NCI-H524 treated with DMSO at 0.1 percent for 48 hours (cell line): ENCODE measurements around the gene DDAH1.
"Not testable (repeated sequence)": the region's sequence is repeated elsewhere in the genome, so short reads cannot be mapped to it uniquely, and the experiment has no call there.

Experiments used
- DNase-seq: peaks from one replicate; lab custom pipeline; 2025; lab: John Stamatoyannopoulos, UW

DDAH1 gene

DNA sequence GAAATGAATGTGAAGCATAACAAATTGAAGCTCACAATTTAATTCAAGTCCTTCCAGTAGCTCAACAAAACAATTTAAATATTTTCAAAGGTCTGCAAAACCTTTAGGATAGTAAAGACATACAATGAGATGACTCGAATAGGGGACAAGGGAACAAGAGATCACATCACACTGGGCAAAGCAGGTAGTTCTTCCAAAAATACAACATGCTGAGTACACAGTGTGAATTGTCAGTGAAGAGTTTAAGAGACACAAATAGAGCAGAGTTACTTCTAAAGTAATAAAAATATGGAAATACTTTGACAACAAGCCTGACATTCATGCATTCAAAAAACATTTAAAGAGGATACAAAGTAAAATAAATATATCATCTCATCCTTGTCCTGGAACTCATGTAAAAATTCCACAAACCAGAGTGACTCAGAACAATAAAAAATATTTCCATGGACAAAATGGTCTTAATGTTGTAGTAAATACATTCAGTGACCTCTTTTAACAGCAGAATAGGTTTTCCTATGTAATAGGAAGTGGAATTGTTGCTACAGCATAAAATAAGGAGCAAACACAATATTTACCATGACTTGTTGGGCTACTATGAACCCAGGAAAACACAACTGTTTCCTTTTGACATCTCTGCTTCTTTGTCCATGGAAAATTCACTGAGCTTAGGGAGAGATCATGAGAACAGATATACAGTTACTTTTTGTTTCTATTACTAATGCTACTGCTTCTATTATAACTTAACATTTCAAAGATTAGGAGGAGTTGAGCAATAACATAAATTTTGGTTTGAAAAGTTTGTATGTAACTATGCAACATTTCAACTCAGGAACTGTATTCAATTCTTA, 104.9 kb downstream of the DDAH1 start:
- no peak for DNase-seq

DNA sequence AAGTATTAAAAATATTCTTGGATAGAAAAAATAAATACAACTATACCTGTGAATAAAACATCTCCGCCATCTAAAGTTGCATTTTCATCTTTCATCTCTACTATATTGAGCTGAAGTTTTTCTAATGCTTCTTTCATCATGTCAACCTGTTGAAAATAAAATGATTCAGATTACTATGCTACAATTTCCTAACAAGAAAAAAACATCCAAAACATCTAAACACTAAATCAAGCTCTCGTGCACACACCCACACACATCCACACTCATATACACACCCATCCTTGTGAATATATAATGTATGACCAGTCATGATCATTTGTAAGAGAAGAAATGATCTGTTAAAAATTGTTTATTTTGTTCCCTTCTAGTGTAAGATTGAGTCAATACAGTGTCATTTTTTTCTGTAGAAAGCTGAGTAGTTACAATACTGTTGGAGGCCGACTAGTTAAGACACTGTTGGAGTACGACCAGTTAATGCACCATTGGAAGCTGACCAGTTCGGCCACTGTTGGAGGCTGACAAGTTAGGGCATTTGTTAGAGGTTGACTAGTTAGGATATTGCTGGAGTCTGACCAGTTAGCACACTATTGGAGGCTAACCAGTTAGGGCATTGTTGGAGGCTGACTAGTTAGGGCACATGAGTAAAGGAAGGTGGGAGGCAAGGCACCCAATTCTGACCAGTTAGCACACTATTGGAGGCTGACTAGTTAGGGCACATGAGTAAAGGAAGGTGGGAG, 106.1 kb downstream of the DDAH1 start:
- DNase-seq, result no peak

DNA sequence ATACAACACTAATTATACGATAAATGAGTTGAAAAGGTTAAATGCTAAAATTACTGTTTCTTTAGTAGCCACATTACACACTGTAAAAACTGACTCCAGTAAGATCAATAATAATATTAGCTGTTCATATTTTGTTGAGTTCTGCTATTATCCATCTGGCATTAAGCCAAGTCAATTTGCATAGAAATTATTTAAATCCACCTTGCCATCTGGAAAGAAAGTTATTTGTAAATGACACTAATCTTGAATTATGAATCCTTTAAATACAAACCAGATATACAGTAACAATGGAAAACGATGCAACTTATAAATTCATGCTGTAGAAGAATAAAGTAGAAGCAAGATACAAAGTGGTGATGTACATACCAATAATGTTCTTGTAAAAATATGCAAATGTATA, 107.1 kb downstream of the DDAH1 start:
- peak; percentile 31 for DNase-seq

DNA sequence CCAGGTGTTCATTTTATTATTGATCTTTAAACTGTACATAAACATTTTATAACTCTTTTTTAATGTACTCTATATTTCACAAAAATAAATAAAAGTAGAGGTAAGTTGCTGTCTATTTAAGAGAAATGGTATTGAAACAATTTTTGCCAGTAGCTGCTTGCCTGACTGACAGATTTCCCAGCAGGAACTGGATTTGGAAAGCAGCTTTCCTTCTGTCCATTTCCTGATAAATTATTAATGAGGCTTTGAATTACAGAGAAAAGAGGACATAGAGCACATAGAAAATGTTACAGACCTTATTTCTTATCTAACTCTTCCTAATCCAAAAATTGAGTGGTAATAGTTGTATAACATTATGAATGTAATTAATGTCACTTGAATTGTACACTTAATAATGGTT, 108.8 kb downstream of the DDAH1 start:
- DNase-seq, result no peak

DNA sequence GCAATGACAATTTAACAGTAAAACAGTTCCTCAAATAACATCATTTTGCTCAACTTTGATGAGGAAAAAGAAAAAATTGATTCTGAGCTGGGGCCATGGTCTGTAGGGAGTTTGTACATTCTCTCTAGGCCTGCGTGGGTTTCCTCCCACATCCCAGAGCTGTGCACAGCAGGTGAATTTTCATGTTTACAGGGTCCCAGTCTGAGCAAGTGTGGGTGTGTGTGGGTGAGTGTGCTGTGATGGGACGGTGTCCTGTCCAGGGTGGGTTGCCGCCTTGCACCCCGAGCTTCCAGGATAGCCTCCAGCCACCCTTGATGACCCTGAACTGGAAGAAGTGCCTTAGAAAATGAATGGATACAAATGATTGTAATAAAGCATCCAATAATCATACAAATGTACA, 112.9 kb downstream of the DDAH1 start:
- no peak for DNase-seq

DNA sequence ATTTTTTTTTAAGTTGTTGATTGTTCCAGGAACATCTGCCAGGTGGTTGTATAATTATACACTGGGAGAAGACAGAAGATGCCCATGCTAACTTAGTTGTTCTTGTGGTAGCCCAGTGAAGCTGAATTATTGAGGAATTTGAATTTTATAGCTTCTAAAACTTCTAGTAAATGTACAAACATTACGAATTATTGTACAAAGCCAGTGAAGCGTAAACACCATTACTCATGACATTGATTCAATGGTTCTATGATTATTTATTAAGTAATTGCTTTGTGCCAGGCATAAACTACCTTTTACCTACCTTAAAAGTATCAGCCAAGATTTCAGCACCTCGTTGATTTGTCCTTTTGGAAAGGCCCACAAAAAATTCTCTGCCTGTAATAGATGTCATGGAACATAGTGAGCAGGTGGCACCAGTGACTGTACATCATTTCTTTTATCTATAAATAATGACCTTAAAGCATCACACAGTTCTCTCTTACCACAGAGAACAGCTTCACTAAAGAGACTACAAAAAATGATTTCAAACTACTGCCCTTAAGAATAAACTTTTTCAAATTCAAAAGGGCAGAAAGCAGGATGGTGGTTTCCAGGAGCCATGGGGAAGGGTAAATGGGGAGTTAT, 113.6 kb downstream of the DDAH1 start:
- DNase-seq, result no peak

DNA sequence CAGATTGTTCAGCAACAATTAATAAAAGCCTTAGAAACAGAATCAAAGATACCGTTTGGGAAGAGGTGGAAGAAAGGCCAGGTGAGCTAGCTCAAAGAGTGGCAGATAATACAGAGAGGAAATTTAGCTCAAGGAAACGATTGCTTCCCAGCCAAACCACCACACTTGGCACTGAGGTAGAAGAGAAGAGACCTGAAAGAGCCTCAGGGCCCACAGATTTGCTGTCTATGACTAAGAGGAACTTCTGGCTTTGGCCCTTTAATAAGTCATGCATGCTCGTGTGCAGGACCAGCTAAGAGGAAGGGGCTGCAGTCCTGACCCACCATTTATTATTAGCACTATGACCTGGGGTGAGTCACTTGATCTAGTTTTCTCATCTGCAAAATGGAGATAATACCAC, 115.7 kb downstream of the DDAH1 start:
- DNase-seq, result no peak

DNA sequence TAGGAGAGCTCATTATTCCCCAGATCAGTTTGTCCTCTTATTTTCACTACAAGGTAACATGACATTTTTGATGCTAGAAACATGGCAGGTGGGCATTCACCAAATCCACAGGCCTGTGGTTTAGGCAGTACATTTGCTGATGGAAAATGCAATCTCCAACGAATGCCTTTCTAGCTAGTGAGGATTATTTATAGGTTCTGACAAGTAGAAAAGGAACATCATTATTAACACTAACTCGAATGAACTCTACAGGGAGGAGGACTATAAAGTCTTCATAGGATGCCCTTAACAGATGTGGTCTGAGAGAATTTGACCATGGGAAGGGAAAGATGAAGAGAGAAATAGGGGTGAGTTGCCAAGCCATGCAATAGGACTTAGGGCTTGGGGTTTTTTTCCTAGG, 117.1 kb downstream of the DDAH1 start:
- no peak for DNase-seq

DNA sequence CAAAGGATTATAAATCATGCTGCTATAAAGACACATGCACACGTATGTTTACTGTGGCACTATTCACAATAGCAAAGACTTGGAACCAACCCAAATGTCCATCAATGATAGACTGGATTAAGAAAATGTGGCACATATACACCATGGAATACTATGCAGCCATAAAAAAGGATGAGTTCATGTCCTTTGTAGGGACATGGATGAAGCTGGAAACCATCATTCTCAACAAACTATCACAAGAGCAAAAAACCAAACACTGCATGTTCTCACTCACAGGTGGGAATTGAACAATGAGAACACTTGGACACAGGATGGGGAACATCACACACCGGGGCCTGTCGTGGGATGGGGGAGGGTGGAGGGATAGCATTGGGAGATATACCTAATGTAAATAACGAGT, 117.7 kb downstream of the DDAH1 start:
- not testable (repeated sequence) for DNase-seq

DNA sequence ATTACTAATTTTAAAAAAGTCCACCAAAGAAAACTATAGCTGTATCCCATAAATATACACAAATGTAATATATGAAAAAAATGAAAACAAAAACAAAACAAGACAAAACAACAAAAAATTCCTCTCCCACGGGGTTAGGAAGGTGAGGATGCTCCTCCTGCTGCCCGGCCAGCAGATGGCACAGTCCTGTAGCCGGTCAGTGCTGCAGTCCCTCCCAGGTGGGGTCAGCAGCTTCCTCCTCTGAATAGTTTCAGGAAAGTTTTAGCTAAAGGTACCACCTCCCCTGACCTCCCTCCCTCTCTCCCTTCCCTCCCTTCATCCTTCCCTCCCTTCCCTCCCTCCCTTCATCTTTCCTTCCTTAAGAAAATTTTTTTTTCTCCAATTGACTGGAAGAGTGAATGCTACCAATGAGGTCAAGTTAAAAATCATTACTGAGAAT, 120.7 kb downstream of the DDAH1 start:
- DNase-seq, result no peak

DNA sequence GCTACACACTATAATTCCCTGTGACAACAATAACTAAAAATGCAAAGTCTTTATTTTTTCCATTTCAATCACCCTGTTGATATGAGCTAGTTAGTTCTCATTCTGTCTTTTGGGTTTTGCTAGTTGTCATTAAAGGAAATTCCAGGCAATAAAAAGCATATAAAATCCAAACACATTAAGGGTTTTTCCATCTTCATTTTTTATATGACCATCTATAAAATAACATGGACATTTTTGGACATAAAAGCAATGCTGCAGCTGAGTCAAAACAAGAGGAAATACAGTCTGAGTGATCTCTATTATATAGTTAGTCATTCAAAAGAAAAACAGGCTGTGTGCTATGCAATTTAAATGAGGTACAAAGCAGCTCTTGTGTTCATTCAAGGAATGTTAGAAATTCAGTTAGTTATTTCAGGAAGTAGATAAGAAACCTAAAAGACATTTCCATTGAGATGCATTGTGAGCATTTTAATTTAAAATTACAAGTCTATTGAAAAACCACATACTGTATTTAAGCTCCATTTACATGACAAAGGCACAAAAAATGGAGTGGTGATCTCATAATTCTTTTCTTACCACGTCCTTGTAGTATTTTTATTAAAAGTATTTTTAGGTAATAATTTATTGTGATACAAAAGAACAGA, 121.2 kb downstream of the DDAH1 start:
- DNase-seq, result no peak

DNA sequence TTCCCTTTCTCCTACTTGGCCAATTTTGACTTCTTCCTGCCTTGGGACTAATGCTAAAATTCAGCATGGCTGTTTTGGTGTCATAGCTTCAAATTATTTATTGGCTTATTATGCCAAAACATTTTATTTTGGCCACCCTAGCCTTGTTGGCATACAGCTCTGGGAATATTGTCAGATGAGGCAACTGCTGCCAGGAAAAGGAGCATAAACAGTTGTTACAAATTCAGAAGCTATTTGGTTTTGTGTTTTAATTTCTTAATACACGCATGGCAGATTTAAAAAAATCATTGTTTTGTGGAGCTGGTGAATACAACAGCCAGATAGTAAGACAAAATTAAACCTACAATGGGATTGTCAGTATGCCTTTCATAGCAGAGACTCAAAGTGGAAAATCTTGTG, 121.7 kb downstream of the DDAH1 start:
- DNase-seq, result no peak

DNA sequence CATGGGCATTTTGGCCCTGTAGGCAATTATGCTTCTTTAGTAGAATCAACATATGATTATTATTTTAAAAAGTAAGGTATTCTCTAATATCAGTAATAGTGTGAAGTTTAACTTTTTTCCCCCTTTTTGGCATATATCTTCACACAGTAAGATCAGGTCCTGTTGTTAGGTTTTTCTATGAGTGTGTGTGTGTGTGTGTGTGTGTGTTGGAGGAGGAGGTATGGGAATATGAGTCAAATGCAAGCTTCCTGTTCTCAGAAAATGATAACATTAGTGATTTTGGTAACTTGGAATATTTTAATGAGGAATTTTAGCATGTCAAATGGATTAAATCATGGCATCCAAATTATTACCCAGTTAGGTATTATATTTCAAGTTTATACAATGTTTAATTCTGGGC, 122.8 kb downstream of the DDAH1 start:
- no peak for DNase-seq

DNA sequence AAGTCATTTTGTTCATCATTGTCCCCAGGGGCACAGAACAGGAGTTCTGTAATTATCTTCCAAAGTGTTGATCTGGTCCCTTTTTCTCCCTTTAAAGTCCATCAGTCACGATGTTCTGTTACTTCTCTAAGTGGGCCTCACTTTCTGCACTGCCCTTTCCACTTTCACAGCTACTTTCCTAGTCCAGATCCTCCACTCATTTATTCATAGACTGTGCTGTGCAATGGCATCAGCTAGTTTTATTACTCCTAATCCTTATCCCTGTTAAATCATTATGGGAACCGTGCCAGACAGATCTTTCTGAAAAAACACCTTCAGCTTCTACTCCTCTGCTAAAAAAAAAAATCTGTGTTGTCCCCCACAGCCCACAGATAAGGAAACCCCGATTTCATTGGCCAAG, 124.5 kb downstream of the DDAH1 start:
- DNase-seq, result no peak

DNA sequence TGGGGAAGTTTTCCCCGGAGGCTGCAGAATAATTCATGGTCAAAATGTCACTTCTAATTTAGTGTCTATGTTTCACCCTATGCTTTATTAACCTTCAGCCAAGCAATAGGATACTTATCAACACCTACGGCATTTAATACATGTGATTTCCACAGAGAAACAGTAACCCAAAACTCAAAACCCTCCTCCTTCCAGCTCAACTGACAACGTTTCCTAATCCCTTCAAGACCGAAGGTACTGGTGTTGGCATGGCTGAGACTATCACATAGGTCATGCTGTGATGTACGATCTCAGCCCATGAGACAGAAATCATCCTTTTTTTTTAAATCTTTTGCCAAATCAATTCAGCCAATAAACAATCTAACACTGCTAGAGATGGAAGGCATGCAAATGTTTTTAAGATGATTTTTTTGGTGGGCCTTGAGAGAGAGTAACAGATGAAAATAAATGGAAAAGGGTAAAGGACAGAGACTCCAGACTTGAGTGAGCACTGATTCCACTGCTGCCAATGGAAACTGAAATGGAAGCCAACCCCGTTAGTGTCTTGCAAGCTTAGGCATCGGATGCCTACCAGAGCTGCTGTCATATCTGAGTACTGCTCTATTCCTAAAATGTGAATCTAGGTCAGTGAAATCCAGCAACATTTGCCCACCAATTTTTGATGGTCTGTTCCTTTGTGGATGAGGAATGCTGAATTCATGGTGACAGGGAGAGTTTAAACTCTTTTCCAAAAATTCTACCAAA, 125.1 kb downstream of the DDAH1 start:
- DNase-seq, result no peak

DNA sequence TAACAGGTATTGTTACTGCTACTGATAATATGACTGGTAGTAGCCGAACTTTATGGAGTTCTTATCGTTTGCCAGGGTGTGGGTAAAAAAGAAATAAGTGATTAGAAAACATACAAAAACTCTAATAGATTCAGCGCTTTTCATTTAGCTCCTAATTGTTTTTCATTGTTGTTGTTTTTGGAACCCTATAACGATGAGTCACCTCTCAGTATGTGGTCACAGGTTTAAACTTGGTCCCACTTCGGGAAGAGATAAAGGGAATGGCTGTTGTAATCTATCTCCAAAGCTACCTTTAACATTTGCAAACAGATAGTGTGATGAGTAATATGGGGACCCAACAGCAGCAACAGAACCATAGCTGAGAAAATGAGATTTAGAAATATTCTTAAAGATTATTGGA, 125.9 kb downstream of the DDAH1 start:
- DNase-seq, result no peak

DNA sequence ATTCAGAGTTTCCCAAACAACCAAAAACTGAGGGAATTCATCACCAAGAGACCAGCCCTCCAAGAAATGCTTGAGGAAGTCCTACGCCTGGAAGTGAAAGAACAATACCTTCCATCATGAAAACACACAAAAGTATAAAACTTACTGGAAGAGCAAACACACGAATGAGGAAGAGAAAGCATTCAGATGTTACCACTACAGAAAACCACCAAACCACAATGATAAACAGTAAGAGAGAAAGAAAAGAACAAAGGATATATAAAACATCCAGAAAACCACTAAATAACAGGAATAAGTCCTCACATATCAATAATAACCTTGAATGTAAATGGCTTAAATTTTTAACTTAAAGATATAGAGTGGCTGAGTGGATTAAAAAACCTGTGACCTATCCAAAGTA, 130.0 kb downstream of the DDAH1 start:
- DNase-seq, result no peak

DNA sequence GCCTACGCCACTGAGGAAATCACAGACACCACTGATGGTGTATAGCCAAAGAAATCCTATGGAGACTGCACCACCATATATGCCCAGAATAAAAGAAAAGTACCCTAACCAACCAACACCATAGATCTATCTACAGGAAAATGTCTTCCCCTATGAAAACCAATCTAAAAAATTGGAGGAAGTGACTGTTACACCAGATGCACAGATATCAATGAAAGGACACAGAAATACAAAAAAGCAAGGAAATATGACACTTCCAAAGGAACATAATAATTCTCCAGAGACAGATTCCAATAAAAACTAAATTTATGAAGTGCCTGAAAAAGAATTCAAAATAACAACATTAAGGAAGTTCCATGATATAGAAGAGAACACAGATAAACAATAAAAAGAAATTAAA, 131.8 kb downstream of the DDAH1 start:
- no peak for DNase-seq

DNA sequence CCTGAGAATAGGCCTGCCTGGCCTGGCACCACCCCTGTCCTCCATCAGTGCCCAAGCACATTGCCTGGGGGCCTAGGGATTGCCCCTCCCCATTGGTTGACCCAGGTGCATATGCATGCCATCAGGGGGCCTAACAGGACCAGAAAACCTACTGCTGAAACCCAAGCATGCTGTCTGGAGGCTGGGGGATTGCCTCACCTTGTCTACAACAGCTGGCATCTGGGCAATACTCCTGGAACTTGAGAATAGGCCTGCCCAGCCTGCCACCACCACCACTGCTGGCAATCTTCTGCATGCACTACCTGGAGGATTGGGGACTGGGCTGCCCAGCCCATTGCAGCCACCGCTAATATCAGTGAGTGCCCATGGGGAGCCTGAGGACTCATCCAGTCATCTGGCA, 132.4 kb downstream of the DDAH1 start:
- no peak for DNase-seq

DNA sequence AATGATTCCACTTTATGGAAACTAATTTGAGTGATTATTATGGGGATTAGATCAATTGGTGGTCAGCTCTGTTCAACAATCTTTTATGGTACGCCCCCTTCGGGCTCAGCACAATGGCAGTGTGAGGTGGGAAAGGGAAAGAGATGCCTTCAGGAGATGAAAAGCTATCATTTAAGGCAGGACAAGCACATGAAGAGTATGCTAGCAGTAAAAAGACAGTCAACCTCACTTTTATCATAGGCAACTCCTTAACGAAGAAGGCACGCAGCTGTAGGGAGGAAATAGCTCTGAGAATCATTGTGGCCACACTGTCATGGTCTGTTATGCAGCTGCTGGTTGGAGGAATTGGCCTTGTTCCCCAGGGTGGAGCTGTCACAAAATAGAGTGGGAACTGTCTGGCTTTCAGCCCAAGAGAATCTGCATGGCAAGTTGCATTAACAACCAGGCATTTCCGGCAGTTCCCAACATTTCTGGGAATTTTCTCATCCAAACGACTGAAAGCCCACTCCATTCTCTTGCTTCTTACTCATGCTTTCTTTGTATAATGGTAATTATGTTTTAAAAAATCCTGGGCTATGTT, 134.2 kb downstream of the DDAH1 start:
- no peak for DNase-seq

DNA sequence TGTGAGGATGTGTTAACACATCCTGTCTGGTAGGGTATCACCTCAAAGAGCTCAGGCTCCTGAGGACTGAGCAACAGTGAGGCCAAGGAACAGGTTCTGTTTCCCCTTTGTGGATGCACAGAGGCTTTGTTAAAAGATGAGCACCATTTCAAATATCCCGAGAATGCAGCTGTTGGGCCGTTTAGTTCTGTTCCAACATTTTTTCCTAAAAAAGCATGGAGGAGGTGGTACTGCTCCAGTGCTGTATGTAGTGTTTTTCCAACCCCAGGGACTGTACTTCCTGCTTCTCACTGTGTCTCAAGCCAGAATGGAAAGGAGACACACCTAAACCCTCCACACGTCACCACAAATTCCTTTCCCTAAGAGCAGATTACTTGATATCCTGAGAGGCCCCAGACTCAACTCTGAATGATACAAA, 134.7 kb downstream of the DDAH1 start:
- no peak for DNase-seq
